Measurements from ENCODE around the gene MRC2.
A peak's percentile ranks its signal among the peaks of the same experiment; 100 is the strongest.

The MRC2 gene

GRCh38 chr17:62631936-62632924 is 4.8 kb downstream of the MRC2 start:
- DNase-seq (ENCODE audit: low read depth): no peak

GRCh38 chr17:62637809-62638208 is 10.3 kb downstream of the MRC2 start:
- no peak for DNase-seq (ENCODE audit: low read depth)

- DNase-seq (ENCODE audit: low read depth): no peak
Measured at GRCh38 chr17:62641153-62641552, 13.7 kb downstream of the MRC2 start.

- DNase-seq (ENCODE audit: low read depth): no peak
Measured at GRCh38 chr17:62641951-62642350, 14.5 kb downstream of the MRC2 start.

GRCh38 chr17:62643496-62643895 is 16.0 kb downstream of the MRC2 start:
- DNase-seq (ENCODE audit: low read depth): no peak

GRCh38 chr17:62644487-62645173 is 17.2 kb downstream of the MRC2 start:
- no peak for DNase-seq (ENCODE audit: low read depth)

GRCh38 chr17:62648251-62648955 is 20.9 kb downstream of the MRC2 start:
- no peak for DNase-seq (ENCODE audit: low read depth)

GRCh38 chr17:62648956-62649294 is 21.5 kb downstream of the MRC2 start:
- no peak for DNase-seq (ENCODE audit: low read depth)

GRCh38 chr17:62649570-62649969 is 22.1 kb downstream of the MRC2 start:
- no peak for DNase-seq (ENCODE audit: low read depth)

GRCh38 chr17:62650587-62650986 is 23.1 kb downstream of the MRC2 start:
- no peak for DNase-seq (ENCODE audit: low read depth)

GRCh38 chr17:62652251-62653001 is 25.0 kb downstream of the MRC2 start:
- DNase-seq (ENCODE audit: low read depth): peak; percentile 5

- peak; percentile 42 for DNase-seq (ENCODE audit: low read depth)
Measured at GRCh38 chr17:62653002-62653825, 25.7 kb downstream of the MRC2 start.

GRCh38 chr17:62653826-62654761 is 26.6 kb downstream of the MRC2 start:
- DNase-seq (ENCODE audit: low read depth): no peak

GRCh38 chr17:62655656-62656055 is 28.2 kb downstream of the MRC2 start:
- DNase-seq (ENCODE audit: low read depth): no peak

GRCh38 chr17:62656446-62656845 is 29.0 kb downstream of the MRC2 start:
- DNase-seq (ENCODE audit: low read depth): no peak

GRCh38 chr17:62657145-62657665 is 29.7 kb downstream of the MRC2 start:
- no peak for DNase-seq (ENCODE audit: low read depth)

- DNase-seq (ENCODE audit: low read depth): no peak
Measured at GRCh38 chr17:62657690-62658089, 30.2 kb downstream of the MRC2 start.

- no peak for DNase-seq (ENCODE audit: low read depth)
Measured at GRCh38 chr17:62658136-62658920, 30.9 kb downstream of the MRC2 start.

- DNase-seq (ENCODE audit: low read depth): no peak
Measured at GRCh38 chr17:62660629-62661118, 33.2 kb downstream of the MRC2 start.

Data from stimulated activated CD8-positive, alpha-beta memory T cell treated with anti-CD3 and anti-CD28 coated beads, Interleukin-12 subunit alpha, Interleukin-12 subunit beta, amount 100 ng/mL, for 1 hour (primary cell).